GM18907 (cell line): ENCODE results near the gene SF3B5.
"Not testable (repeated sequence)": the region's sequence is repeated elsewhere in the genome, so short reads cannot be mapped to it uniquely, and the experiment has no call there.

Source experiments
- ATAC-seq: cut with Tn5 transposase; IDR thresholded peaks from one replicate; pipeline ENCODE4 v1.9.1; 2021; ENCODE audit warnings: mild to moderate bottlenecking, moderate library complexity; ENCODE audit not compliant: unreplicated experiment

SF3B5 gene

DNA sequence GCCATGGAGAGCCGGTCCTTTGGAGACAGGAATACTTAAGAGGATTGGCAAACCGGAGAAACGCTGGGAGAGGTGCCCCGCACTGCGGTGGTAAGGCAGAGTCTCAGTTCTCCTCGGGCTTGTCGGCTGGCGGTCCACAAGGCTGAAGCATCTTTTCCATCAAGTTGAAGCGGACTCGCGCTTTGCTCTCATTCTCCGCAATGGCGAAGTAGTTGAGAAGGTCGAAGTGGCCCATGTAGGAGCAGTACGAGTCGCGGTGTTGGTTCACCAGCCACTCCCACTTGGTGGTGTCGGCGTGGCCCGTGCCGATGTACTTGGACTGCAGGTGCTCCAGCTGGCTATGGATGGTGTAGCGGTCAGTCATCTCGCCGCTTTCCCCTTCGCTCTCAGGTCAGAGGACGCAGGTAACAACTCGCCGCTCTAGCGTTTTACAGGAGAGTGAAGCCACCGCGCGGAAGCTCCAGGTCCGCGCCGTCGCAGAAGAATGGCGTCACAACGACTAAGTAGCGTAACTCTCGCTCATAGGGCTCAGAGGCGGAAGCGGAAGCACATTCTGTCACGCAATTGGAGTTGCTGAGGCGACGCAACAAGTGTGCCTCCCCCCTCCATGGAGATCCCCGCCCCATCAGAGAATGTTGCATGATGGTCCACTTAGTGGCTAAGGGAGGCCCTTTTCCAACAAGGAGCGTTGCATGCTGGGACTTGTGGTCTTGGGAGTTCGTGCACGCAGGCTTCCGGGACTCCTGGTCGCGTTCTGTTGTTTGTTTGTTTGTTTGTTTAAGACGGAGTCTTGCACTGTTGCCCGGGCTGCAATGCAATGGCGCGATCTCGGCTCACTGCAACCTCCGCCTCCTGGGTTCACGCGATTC lies at the start of gene SF3B5:
Gene SF3B5, minus strand, starts transcription at position 440 of the 869 bp plus-strand sequence. Its CDS starts 76 bp downstream, at position 364.
- ATAC-seq = peak; percentile 97

DNA sequence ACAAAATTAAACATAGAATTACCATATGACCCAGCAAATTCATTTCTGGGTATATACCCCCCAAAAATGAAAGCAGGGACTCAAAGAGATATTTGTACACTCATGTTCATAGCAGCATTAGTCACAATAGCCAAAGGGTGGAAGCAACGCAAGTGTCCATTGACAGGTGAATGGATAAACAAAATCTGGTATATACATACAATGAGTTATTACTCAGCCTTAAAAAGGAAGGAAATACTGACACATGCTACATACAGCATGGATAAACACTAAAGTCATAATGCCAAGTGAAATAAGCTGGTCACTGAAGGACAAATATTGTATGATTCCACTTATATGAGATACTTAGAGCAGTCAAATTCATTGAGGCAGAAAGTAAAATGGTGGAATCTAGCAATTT lies 49.6 kb upstream of the SF3B5 start:
- ATAC-seq = no peak

DNA sequence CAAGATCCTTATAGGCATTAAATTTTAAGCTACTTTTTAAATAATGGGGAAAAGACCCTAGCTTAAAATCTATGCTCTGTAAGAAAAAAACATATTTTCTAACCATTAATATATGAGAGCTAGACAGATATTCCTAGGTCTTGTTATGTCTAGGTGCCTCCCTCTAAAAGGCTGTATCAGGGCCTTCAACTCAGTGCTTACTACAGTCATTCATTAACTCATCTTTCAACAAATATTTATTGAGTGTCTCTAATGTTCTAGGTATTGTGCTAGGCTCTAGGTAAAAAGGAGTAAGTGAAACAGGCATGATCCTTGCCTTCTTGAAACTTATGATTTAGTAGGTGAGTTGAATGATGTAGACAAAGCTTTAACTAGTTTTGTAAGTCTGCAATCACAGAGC lies 48.5 kb upstream of the SF3B5 start:
- no peak for ATAC-seq

DNA sequence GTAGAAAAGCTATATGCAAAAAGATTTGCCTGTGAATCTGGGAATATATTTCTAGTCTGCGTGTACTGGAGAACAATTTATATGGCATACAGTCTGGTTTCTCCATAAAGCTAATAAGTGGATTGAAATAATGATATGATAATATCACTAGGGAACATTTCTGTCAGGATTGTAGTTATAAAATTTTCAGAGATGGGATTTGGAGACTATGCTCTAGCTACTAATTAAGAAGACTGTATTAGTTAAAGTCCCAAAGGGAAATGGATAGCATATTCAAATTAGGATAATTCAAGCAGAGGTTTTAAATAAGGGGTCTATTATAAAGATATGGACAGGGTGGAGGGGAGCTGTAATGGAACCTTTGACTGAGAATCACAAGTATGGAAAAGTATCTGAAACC lies 47.7 kb upstream of the SF3B5 start:
- no peak for ATAC-seq

DNA sequence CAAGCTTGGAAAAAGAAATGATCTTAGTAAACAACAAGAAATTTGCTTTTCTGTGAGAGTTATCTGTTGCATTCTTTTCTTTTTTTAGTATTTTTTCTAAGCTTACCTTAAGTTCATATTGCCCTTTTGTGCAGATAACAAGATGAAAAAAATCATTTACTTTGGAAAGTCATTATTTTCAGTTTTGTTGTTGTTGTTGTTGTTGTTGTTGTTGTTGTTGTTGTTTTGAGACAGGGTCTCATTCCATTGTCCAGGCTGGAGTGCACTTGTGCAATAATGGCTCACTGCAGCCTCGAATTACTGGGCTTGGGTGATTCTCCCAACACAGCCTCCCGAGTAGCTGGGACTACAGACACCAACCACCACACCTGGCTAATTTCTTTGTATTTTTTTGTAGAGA lies 46.1 kb upstream of the SF3B5 start:
- ATAC-seq = no peak

DNA sequence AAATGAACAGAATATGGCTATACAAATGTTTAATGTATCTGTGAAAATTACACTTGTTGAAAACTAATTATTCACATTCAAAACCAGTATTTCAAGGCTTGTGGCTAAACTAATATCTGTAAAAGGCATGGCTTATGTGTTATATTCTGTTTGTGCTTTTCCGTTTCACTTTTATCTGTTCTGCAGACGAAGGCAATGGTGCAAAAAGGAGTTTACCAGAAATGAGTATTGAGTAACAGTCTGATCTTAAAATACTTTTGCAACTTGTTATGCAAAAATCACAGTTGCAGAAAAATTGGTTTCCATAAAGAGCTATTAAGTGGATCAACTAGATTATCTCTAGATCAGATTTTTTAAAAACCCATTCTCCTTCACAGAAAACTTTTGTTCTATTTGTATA lies 45.5 kb upstream of the SF3B5 start:
- peak; percentile 60 for ATAC-seq

DNA sequence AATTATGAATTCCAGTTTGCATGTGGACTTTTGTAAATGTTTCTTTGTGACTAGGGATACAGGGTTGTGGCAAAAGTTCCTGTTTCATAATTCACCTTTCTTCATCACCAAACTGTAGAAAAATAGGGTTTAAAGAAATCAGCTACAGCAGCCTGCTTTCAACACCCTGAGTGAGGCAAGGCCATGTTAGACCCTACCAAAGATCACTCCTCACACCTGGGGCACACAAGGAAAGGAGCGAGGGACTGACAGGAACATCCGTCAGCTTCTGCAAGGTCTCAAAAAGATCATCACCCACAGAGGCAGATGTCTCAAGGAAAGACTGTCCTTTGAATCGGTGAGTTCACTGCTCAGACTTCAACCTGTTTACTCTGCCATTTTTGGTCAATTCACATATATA lies 44.4 kb upstream of the SF3B5 start:
- ATAC-seq = no peak

DNA sequence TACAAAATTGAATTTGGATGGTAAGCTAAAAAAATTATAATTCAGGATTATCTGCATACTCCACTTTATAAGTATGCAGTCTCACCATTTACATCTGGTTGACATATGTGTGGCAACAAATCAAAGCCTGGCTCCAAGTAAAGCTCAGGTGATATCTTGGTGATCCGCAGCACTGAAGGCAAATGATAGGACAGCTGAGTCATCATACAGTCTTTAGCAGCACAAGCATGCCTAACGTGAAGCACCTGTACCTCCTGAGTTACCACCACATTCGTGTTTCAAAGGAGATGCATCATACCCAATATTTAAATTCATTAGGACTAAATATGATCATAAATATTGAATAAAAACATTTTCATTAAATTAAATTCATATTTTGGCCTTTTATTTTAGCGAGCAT lies 43.2 kb upstream of the SF3B5 start:
- no peak for ATAC-seq

DNA sequence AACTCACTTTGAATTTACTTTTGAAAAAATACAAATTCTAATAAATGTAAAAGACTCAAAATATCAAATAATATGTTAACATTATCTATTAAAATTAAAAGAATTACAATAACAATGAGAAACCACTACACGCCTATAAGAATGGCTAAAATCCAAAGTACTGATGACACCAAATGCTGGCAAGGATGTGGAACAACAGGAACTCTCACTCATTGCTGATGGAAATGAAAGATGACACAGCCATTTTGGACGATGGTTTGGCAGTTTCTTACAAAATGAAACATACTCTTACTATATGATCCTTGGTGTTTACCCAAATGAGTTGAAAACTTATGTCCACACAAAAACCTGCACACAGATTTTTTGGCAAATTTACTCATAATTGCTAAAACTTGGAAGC lies 39.4 kb upstream of the SF3B5 start:
- no peak for ATAC-seq

DNA sequence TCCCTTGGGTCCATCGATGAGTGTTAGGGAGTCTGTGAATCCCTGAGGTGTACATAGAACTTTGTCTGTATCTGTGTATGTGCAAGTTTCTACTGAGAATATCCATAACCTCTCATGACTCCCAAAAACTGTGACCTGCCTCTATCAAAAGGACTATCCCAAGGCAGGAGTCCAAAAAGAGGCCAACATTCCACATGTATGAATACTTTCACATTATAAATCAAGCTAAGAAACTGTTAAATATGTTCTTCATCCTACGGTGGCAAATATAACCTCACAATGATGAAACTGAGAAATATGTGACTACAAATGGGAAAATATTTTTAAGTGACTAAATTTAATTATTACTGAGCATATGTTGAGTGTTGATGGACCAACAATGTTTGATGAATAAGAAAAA lies 38.8 kb upstream of the SF3B5 start:
- no peak for ATAC-seq

DNA sequence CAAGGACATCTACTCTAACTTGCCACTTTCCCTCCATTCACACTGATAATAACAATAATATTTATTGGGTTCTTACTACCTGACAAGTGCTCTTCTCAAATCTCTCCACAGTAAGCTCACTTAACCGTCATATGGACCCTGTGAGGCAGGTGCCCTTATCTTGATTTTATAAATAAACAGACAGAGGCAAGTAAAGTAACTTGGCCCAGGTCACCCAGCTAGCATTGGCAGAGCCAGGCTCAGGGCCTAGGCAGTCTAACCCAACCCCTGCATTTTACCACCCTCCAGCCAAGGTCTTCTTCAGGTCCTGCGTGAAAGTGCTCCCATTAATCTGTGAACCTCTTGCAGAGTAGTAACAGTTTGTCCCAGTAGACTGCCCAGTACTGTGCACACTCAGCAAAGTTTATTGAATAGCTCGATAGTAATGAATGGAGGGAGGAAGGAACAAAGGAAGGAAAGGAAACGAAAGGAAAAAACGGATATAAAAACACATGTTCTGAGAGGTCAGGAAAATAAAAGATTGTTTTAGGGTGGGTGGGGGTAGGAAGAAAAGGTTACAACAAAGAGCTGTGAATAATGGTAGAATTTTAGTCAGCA lies 38.0 kb upstream of the SF3B5 start:
- no peak for ATAC-seq

DNA sequence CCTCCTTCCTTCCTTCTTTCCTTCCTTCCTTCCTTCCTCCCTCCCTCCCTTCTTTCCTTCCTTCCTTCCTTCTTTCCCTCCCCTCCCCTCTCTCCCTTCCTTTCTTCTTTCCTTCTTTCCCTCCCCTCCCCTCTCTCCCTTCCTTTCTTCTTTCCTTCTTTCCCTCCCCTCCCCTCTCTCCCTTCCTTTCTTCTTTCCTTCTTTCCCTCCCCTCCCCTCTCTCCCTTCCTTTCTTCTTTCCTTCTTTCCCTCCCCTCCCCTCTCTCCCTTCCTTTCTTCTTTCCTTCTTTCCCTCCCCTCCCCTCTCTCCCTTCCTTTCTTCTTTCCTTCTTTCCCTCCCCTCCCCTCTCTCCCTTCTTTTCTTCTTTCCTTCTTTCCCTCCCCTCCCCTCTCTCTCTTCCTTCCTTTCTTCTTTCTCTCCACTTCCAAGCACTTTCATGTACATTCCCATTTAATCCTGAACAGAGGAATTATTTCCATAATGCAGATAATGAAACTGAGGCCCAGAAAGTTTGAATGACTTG lies 36.9 kb upstream of the SF3B5 start:
- not testable (repeated sequence) for ATAC-seq

DNA sequence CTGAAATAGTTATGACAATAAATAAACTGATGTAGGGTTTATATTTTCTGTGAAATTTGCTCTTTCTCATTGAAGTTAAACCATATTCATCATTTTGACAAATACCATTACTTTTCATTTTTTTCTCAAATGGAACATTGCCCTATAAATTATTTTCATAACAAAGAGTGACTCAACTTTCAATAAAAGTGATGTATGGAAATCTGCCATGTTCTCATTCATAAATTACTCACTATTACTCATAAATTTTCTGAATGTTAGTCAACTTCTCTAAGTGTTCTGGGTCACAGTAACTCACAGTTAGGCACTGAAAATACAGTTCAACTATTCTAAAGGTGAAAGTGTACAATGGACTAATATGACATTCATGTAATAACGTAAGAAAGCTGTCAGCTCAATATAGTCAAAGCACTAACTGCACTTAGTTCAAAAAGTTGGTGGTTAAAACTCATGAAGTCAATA lies 35.9 kb upstream of the SF3B5 start:
- no peak for ATAC-seq

DNA sequence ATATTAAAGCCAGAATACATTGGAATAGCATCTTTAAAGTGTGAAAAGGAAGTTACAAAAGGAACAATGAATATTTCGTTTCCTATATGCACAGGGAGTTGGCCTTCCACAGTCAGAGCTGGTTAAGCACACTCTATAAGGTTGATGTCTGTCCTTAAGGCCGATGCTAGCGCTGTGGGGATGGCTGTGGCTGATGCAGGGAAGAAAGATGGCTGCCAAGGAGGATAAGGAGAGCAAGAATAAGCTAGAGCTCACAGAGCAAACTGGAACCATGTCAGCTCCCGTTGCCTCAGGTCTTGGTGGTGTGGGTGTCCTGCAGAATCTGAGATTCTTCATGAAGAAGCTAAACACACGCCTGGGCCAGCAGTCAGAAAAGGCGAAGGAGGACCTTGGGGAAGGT lies 34.1 kb upstream of the SF3B5 start:
- ATAC-seq = no peak

DNA sequence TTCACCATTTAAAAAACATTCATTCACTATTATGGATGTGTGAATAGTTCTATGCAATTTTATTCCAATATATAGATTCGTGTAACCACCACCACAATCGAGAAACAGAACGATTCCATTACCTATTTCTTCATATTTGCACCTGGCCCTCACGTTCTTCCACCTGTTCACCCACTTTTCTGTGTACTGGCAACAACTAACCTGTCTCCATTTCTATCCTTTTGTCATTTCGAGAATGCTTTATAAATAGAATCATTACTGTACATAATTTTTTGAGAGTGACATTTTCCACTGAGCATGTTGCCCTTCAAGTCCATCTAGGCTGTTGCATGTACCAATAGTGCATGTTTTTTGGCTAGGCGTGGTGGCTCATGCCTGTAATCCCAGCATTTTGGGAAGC lies 31.7 kb upstream of the SF3B5 start:
- peak; percentile 41 for ATAC-seq

DNA sequence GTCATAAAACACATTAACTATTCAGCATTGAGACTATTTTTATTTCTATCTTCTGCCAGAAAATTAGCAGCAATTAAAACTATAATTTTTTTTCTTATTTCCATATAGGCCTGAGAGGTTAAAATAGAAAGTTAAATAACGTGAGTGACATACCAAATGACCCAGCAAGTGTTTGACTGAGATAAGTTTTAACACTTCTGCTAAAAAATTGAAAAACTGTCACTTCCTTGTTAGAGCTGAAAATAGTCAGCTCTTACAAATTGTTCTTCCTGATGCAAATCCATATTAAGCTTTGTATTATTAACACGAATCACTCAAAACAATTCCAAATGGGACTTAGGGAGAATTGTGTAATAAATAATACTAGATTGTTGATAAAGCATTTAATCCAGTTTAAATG lies 28.5 kb upstream of the SF3B5 start:
- ATAC-seq = no peak

DNA sequence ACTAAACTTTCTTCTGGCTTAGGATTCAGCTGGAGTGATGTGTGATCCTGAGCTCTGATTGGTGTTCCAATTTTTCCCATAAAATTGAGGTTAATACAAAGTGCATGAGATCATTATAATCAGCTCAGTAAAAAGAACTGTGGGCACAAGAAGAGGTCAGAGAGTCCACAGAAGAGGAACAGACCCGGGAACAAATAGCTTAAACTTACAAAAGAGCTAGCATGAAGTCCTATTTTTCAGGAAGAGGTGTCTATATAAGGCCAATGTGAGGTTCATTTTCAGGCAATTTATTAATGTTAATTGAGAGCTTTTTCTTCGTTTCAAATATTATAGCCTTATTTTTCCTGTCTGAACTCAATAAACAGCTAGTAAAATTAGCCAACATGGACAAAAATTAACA lies 28.0 kb upstream of the SF3B5 start:
- ATAC-seq = no peak

DNA sequence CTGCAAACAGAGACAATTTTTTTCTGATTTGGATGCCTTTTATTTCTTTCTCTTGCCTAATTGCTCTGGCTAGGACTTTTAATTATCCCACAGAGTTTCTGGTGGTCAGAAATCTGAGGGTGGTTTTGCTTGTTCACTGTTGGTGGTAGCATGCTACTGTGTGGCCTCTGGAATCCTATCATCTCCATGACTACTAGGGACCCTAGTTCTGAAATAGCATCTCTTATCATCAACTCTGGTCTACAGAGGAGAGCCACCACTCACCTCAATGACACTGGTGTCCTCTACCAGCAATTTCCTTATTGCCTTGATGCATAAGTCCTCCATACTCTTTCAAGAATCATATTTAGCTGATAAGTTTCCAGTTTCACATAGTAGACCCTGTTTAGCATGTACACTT lies 27.5 kb upstream of the SF3B5 start:
- ATAC-seq = no peak

DNA sequence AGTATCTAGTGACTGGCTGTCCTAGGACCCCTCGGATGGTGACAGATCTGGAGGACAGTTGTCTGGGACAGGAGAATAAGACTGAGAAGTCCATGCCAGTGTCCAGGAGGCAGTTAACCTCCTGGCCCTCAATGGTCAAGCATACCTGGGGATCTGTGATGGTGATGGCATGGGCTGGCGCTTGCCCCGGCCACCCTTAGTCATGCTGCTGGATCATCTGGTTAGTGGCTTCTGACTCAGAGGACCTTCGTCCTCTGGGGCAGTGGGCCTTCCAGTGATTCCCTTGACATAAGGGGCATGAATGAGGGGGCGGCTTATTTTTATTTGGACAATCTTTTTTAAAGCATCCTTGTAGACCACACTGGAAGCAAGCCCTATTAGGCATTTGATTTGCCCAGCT lies 24.0 kb upstream of the SF3B5 start:
- no peak for ATAC-seq

DNA sequence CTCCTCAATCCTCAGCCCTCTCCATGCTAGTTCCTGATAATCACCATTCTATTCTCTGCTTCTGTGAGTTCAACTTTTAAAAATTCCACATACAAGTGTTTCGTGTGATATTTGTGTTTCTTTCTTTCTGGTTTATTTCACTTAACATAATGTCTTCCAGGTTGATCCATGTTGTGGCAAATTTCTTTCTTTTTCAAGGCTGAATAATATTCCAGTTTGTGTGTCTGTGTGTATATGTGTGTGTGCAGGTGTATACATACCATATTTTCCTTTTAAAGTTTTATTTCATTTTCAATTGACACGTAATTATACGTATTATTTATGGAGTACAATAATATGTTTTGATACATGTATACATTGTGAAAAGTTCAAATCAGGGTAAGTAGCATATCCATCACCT lies 19.8 kb upstream of the SF3B5 start:
- ATAC-seq = no peak

DNA sequence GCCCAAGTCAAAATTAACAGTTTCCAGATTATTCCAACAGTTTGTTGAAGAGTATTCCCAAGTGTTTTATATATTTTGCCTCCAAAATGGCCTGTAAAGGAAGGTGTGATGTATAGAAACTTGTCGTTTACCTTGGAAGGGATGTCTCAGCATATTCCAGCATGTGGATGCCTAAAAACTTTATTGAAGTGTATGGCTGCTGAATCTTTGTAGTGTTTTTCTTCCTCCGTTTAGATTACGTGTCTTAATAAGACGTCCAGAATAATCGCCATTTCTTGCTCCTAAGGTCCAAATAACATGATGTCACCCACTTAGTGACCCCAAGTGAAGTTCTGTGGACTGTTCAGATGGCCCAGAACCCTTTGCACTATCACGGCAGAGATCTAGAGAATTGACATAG lies 18.0 kb upstream of the SF3B5 start:
- no peak for ATAC-seq

DNA sequence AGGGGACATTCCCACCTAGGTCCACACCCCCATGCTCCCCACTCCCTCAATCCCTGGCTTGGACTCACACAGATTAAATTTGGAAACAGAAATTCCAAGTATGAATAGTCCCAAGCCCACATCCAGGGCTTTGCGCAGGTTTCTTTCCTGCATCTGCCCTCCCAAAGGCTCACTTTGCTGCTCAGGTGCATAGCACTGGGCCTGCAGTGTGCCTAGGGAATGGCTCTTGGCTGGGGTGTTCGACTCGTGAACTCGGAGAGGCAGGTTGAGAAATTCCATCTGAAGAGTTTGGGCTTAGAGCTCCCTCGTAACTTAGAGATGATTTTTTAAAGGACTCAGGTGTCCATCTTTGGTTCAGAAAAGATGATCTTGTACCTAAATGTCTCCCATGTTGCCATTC lies 14.8 kb upstream of the SF3B5 start:
- ATAC-seq = no peak
